Measurements from ENCODE around the gene PALMD.

The PALMD gene

GRCh38 chr1:99645699-99646531 lies at the start of gene PALMD:
PALMD (plus strand) TSS chr1:99646113; CDS start chr1:99646318, 205 bp downstream.
- Histone ChIP-seq H3K4me1 (ENCODE audit: control insufficient read depth in 1 of 2, insufficient read depth in 2 of 2, low read length in 2 of 2) (peaks cover 0 to 5% of the 10 kb centered on the region in 2 donors), H3K4me3 (ENCODE audit: low read depth in 1 of 2, low read length in 2 of 2) (peak within 1 kb of the TSS; percentile 51 to 66), H3K9me3 (ENCODE audit: control insufficient read depth in 1 of 2, low read length in 2 of 2) (no peaks in the 10 kb centered on the region), H3K36me3 (ENCODE audit: control insufficient read depth in 1 of 2, insufficient read depth in 2 of 2, low read length in 2 of 2) (no peaks in the 10 kb centered on the region), H3K27ac (ENCODE audit: low read length) (peak within 1 kb of the TSS; percentile 61), H3K27me3 (ENCODE audit: low read depth, low read length) (peaks cover 4% of the 10 kb centered on the region)

- peaks cover 0 to 5% of the 10 kb centered on the region in 2 donors for H3K4me1 ChIP-seq (ENCODE audit: control insufficient read depth in 1 of 2, insufficient read depth in 2 of 2, low read length in 2 of 2)
- no peak overlapping the region for H3K4me3 ChIP-seq (ENCODE audit: low read depth in 1 of 2, low read length in 2 of 2)
These were observed 47.0 kb upstream of the PALMD start for GRCh38 chr1:99598738-99599411.

GRCh38 chr1:99599678-99600175 lies 46.2 kb upstream of the PALMD start:
- Histone ChIP-seq H3K9me3 (ENCODE audit: control insufficient read depth in 1 of 2, low read length in 2 of 2) (no peaks in the 10 kb centered on the region), H3K4me1 (ENCODE audit: control insufficient read depth in 1 of 2, insufficient read depth in 2 of 2, low read length in 2 of 2) (peaks cover 0 to 5% of the 10 kb centered on the region in 2 donors), H3K27ac (ENCODE audit: low read length) (peak overlapping the region; percentile 29), H3K36me3 (ENCODE audit: control insufficient read depth in 1 of 2, insufficient read depth in 2 of 2, low read length in 2 of 2) (no peaks in the 10 kb centered on the region), H3K27me3 (ENCODE audit: low read depth, low read length) (no peaks in the 10 kb centered on the region), H3K4me3 (ENCODE audit: low read depth in 1 of 2, low read length in 2 of 2) (no peak overlapping the region)

More at GRCh38 chr1:99598738-99599411, 47.0 kb upstream of the PALMD start:
- no peaks in the 10 kb centered on the region for H3K36me3 ChIP-seq (ENCODE audit: control insufficient read depth in 1 of 2, insufficient read depth in 2 of 2, low read length in 2 of 2)
- H3K27me3 ChIP-seq (ENCODE audit: low read depth, low read length): no peaks in the 10 kb centered on the region
- H3K27ac ChIP-seq (ENCODE audit: low read length): no peak overlapping the region
- H3K9me3 ChIP-seq (ENCODE audit: control insufficient read depth in 1 of 2, low read length in 2 of 2): no peaks in the 10 kb centered on the region

- no peaks in the 10 kb centered on the region for H3K36me3 ChIP-seq (ENCODE audit: control insufficient read depth in 1 of 2, insufficient read depth in 2 of 2, low read length in 2 of 2)
- H3K4me3 ChIP-seq (ENCODE audit: low read depth in 1 of 2, low read length in 2 of 2): no peak overlapping the region
- no peaks in the 10 kb centered on the region for H3K27me3 ChIP-seq (ENCODE audit: low read depth, low read length)
- H3K27ac ChIP-seq (ENCODE audit: low read length): peak overlapping the region; percentile 14
- peaks cover 0 to 5% of the 10 kb centered on the region in 2 donors for H3K4me1 ChIP-seq (ENCODE audit: control insufficient read depth in 1 of 2, insufficient read depth in 2 of 2, low read length in 2 of 2)
- H3K9me3 ChIP-seq (ENCODE audit: control insufficient read depth in 1 of 2, low read length in 2 of 2): no peaks in the 10 kb centered on the region
These were observed 45.1 kb upstream of the PALMD start for GRCh38 chr1:99600782-99601181.

GRCh38 chr1:99601208-99601607 lies 44.7 kb upstream of the PALMD start:
- no peaks in the 10 kb centered on the region for H3K9me3 ChIP-seq (ENCODE audit: control insufficient read depth in 1 of 2, low read length in 2 of 2)
- H3K4me1 ChIP-seq (ENCODE audit: control insufficient read depth in 1 of 2, insufficient read depth in 2 of 2, low read length in 2 of 2): peaks cover 0 to 5% of the 10 kb centered on the region in 2 donors
- H3K27me3 ChIP-seq (ENCODE audit: low read depth, low read length): no peaks in the 10 kb centered on the region
- H3K36me3 ChIP-seq (ENCODE audit: control insufficient read depth in 1 of 2, insufficient read depth in 2 of 2, low read length in 2 of 2): no peaks in the 10 kb centered on the region
- no peak overlapping the region for H3K27ac ChIP-seq (ENCODE audit: low read length)
- H3K4me3 ChIP-seq (ENCODE audit: low read depth in 1 of 2, low read length in 2 of 2): no peak overlapping the region

GRCh38 chr1:99601709-99602403 lies 44.1 kb upstream of the PALMD start:
- H3K27ac ChIP-seq (ENCODE audit: low read length): no peak overlapping the region

GRCh38 chr1:99602404-99602969 lies 43.4 kb upstream of the PALMD start:
- Histone ChIP-seq H3K9me3 (ENCODE audit: control insufficient read depth in 1 of 2, low read length in 2 of 2) (peaks cover 0 to under 1% of the 10 kb centered on the region in 2 donors), H3K4me1 (ENCODE audit: control insufficient read depth in 1 of 2, insufficient read depth in 2 of 2, low read length in 2 of 2) (peaks cover 0 to 5% of the 10 kb centered on the region in 2 donors), H3K36me3 (ENCODE audit: control insufficient read depth in 1 of 2, insufficient read depth in 2 of 2, low read length in 2 of 2) (no peaks in the 10 kb centered on the region), H3K4me3 (ENCODE audit: low read depth in 1 of 2, low read length in 2 of 2) (no peak overlapping the region), H3K27me3 (ENCODE audit: low read depth, low read length) (no peaks in the 10 kb centered on the region), H3K27ac (ENCODE audit: low read length) (no peak overlapping the region)

More at GRCh38 chr1:99601709-99602403, 44.1 kb upstream of the PALMD start:
- Histone ChIP-seq H3K9me3 (ENCODE audit: control insufficient read depth in 1 of 2, low read length in 2 of 2) (no peaks in the 10 kb centered on the region), H3K4me3 (ENCODE audit: low read depth in 1 of 2, low read length in 2 of 2) (no peak overlapping the region), H3K4me1 (ENCODE audit: control insufficient read depth in 1 of 2, insufficient read depth in 2 of 2, low read length in 2 of 2) (peaks cover 0 to 5% of the 10 kb centered on the region in 2 donors), H3K36me3 (ENCODE audit: control insufficient read depth in 1 of 2, insufficient read depth in 2 of 2, low read length in 2 of 2) (no peaks in the 10 kb centered on the region), H3K27me3 (ENCODE audit: low read depth, low read length) (no peaks in the 10 kb centered on the region)

- peaks cover 0 to 2% of the 10 kb centered on the region in 2 donors for H3K9me3 ChIP-seq (ENCODE audit: control insufficient read depth in 1 of 2, low read length in 2 of 2)
- no peaks in the 10 kb centered on the region for H3K27me3 ChIP-seq (ENCODE audit: low read depth, low read length)
- no peaks in the 10 kb centered on the region for H3K36me3 ChIP-seq (ENCODE audit: control insufficient read depth in 1 of 2, insufficient read depth in 2 of 2, low read length in 2 of 2)
- H3K27ac ChIP-seq (ENCODE audit: low read length): no peak overlapping the region
- H3K4me1 ChIP-seq (ENCODE audit: control insufficient read depth in 1 of 2, insufficient read depth in 2 of 2, low read length in 2 of 2): peaks cover 0 to 5% of the 10 kb centered on the region in 2 donors
- no peak overlapping the region for H3K4me3 ChIP-seq (ENCODE audit: low read depth in 1 of 2, low read length in 2 of 2)
These were observed 42.0 kb upstream of the PALMD start for GRCh38 chr1:99603699-99604560.

- Histone ChIP-seq H3K27ac (ENCODE audit: low read length) (no peak overlapping the region), H3K27me3 (ENCODE audit: low read depth, low read length) (no peaks in the 10 kb centered on the region), H3K9me3 (ENCODE audit: control insufficient read depth in 1 of 2, low read length in 2 of 2) (peaks cover 0 to 2% of the 10 kb centered on the region in 2 donors), H3K4me3 (ENCODE audit: low read depth in 1 of 2, low read length in 2 of 2) (no peak overlapping the region), H3K4me1 (ENCODE audit: control insufficient read depth in 1 of 2, insufficient read depth in 2 of 2, low read length in 2 of 2) (no peaks in the 10 kb centered on the region), H3K36me3 (ENCODE audit: control insufficient read depth in 1 of 2, insufficient read depth in 2 of 2, low read length in 2 of 2) (no peaks in the 10 kb centered on the region)
These were observed 39.6 kb upstream of the PALMD start for GRCh38 chr1:99606306-99606705.

GRCh38 chr1:99607590-99607989 lies 38.3 kb upstream of the PALMD start:
- no peak overlapping the region for H3K27ac ChIP-seq (ENCODE audit: low read length)
- peaks cover 0 to 2% of the 10 kb centered on the region in 2 donors for H3K9me3 ChIP-seq (ENCODE audit: control insufficient read depth in 1 of 2, low read length in 2 of 2)
- H3K4me3 ChIP-seq (ENCODE audit: low read depth in 1 of 2, low read length in 2 of 2): no peak overlapping the region
- H3K36me3 ChIP-seq (ENCODE audit: control insufficient read depth in 1 of 2, insufficient read depth in 2 of 2, low read length in 2 of 2): no peaks in the 10 kb centered on the region
- no peaks in the 10 kb centered on the region for H3K27me3 ChIP-seq (ENCODE audit: low read depth, low read length)
- no peaks in the 10 kb centered on the region for H3K4me1 ChIP-seq (ENCODE audit: control insufficient read depth in 1 of 2, insufficient read depth in 2 of 2, low read length in 2 of 2)
